Natural killer cell treated with Interleukin-12 subunit alpha and Interleukin-12 subunit beta and Interleukin-15 and Interleukin-18, amount 100 ng/mL, for 72 hours (primary cell): ENCODE results near the gene GSK3A. TPM values are rescaled to one million over a fixed set of nuclear protein-coding genes. Genes with fewer than 3 reads are reported as not detected.

Source experiments
- ATAC-seq, 2 donors: fragments of 150-1000 bp; cut with Tn5 transposase in 1 of 2; sonication (Bioruptor Pico), chemical (Tn5 transposase) in 1 of 2; 2 replicates each; pipeline ENCODE4 v1.10.0; 2021
- DNase-seq: peaks from one replicate; pipeline ENCODE4 v3.0.0; 2022; ENCODE audit warnings: low spot score
- H3K27ac Mint-ChIP-seq, 2 donors: 1 replicate in 1 of 2; 2 replicates in 1 of 2; pipeline ENCODE4 v1.8.0; 2022; ENCODE audit warnings: mixed read lengths in 2 of 2, mild to moderate bottlenecking in 1 of 2, moderate library complexity in 1 of 2
- H3K27me3 Mint-ChIP-seq, 2 donors: 1 replicate in 1 of 2; 2 replicates in 1 of 2; pipeline ENCODE4 v1.8.0; 2022; ENCODE audit warnings: mixed read lengths in 2 of 2
- H3K36me3 Mint-ChIP-seq: one replicate; pipeline ENCODE4 v1.8.0; 2022; ENCODE audit warnings: mixed read lengths
- H3K4me1 Mint-ChIP-seq, 2 donors: 1 replicate in 1 of 2; 2 replicates in 1 of 2; pipeline ENCODE4 v1.8.0; 2022; ENCODE audit warnings: low read depth in 2 of 2, mixed read lengths in 2 of 2, mild to moderate bottlenecking in 1 of 2
- H3K4me3 Mint-ChIP-seq: one replicate; pipeline ENCODE4 v1.8.0; 2022; ENCODE audit warnings: mixed read lengths
- H3K9me3 Mint-ChIP-seq: 2 replicates; pipeline ENCODE4 v1.8.0; 2022; ENCODE audit warnings: mixed read lengths
- total RNA-seq, 2 donors: library from RNA; stranded (reverse); gene quantifications; one replicate each; pipeline ENCODE4 v1.2.3, GENCODE V29; 2022

Gene GSK3A
- total RNA-seq = 10 to 100 TPM; 51.1 to 52.8 TPM

GRCh38 chr19:42242512-42243409, at the start of gene GSK3A:
TSS of gene GSK3A (minus strand) at chr19:42242602. CDS start at chr19:42242465, 137 bp downstream.
- Mint-ChIP-seq H3K27ac (peak within 1 kb of the TSS; percentile 96 to 97), H3K4me3 (peak within 1 kb of the TSS; percentile 92), H3K9me3 (no peaks in the 10 kb centered on the region), H3K4me1 (peaks cover 36 to 57% of the 10 kb centered on the region in 2 donors), H3K36me3 (peaks cover 6% of the 10 kb centered on the region), H3K27me3 (no peaks in the 10 kb centered on the region)
- DNase-seq = peak; percentile 98
- ATAC-seq = peak; percentile 86 to 91

DNA sequence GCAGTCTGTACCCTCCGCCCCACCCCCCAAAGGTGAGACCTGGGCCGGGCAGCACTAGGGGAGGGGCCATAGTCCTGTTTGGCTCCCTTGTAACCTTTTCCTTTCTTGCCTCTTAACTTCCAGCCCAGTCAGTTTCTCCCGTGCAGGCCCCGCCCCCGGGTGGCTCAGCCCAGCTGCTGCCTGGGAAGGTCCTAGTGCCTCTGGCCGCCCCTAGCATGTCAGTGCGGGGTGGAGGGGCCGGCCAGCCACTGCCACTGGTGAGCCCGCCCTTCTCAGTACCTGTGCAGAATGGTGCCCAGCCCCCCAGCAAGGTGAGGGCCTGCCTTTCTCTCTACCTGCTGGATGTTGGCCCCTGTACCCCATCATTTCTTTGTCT, 49.0 kb upstream of the GSK3A start:
- DNase-seq (no peak), ATAC-seq (no peak)
- H3K36me3 Mint-ChIP-seq = peaks cover 7% of the 10 kb centered on the region
- no peaks in the 10 kb centered on the region for H3K9me3 Mint-ChIP-seq
- H3K27me3 Mint-ChIP-seq = no peaks in the 10 kb centered on the region
- peaks cover 6 to 9% of the 10 kb centered on the region in 2 donors for H3K4me1 Mint-ChIP-seq
- H3K27ac Mint-ChIP-seq = peak overlapping the region; percentile 12 to 40
- H3K4me3 Mint-ChIP-seq = no peak overlapping the region

GRCh38 chr19:42290523-42291434, 48.4 kb upstream of the GSK3A start:
- Mint-ChIP-seq H3K4me1 (peaks cover 12 to 14% of the 10 kb centered on the region in 2 donors), H3K4me3 (no peak overlapping the region), H3K9me3 (no peaks in the 10 kb centered on the region), H3K27me3 (no peaks in the 10 kb centered on the region), H3K27ac (no peak overlapping the region), H3K36me3 (peaks cover 7% of the 10 kb centered on the region)
- DNase-seq (no peak), ATAC-seq (peak; percentile 60 to 62)

DNA sequence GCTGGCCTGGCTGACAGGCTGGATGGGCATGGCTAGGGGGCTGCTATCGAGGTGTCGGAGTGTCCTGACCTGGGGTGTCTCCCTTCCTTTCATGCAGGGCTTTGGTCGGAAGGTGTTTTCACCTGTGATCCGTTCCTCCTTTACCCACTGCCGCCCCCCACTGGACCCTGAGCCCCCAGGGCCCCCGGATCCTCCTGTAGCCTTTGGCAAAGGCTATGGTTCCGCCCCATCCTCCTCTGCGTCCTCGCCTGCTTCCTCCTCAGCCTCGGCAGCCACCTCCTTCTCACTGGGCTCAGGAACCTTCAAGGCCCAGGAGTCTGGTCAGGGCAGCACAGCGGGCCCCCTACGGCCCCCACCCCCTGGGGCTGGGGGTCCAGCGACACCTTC, 47.7 kb upstream of the GSK3A start:
- Mint-ChIP-seq H3K36me3 (peaks cover 7% of the 10 kb centered on the region), H3K27me3 (no peaks in the 10 kb centered on the region), H3K4me1 (peaks cover 17 to 19% of the 10 kb centered on the region in 2 donors), H3K9me3 (no peaks in the 10 kb centered on the region), H3K27ac (no peak overlapping the region), H3K4me3 (no peak overlapping the region)
- ATAC-seq (no peak), DNase-seq (no peak)

DNA sequence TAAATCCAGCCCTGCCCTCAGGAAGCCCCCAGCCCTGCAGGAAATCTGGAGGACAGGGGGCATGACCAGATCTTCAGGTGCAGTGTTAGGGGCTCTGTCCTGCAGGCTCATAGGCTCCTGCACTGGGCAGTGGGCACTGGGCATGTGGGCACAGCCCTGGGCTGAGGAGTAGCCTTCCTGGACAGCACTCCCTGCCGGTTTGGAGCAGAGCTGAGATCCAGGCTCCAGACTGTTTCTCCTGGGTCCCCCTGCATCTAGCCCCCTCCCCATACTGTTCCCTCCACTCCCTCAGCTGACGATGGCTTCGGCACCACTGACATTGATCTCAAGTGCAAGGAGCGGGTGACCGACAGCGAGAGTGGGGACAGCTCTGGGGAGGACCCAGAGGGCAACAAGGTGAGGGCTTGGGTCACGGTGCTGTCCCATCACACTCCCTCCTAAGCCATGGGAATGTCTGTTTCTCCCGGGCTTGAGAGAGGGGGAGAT, 47.2 kb upstream of the GSK3A start:
- H3K27me3 Mint-ChIP-seq = no peaks in the 10 kb centered on the region
- no peaks in the 10 kb centered on the region for H3K9me3 Mint-ChIP-seq
- H3K27ac Mint-ChIP-seq = no peak overlapping the region
- ATAC-seq (no peak), DNase-seq (no peak)
- no peak overlapping the region for H3K4me3 Mint-ChIP-seq
- peaks cover 7% of the 10 kb centered on the region for H3K36me3 Mint-ChIP-seq
- peaks cover 22 to 24% of the 10 kb centered on the region in 2 donors for H3K4me1 Mint-ChIP-seq

DNA sequence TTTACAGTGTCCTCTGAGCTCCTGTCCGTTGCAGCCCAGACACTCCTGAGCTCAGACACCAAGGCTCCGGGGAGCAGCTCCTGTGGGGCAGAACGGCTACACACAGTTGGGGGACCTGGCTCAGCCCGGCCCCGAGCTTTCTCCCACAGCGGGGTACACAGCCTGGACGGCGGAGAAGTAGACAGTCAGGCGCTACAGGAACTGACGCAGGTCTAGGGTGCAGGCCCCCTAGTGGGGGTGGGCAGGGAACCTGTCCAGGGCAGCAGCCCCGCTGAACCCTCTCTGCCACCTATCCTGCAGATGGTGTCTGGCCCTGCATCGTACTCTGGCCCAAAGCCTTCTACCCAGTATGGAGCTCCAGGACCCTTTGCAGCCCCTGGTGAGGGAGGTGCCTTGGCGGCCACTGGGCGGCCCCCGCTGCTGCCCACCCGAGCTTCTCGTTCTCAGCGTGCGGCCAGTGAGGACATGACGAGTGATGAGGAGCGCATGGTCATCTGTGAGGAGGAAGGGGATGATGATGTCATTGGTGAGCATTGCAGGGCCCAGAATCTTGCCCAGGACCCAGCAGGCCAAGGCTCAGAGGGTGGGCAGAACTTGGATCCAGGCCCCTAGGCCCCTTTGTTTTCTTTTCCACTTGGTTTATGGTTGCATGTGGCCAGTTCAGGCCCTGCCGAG, 46.6 kb upstream of the GSK3A start:
- peaks cover 23 to 25% of the 10 kb centered on the region in 2 donors for H3K4me1 Mint-ChIP-seq
- H3K4me3 Mint-ChIP-seq = no peak overlapping the region
- peaks cover 7% of the 10 kb centered on the region for H3K36me3 Mint-ChIP-seq
- no peaks in the 10 kb centered on the region for H3K27me3 Mint-ChIP-seq
- DNase-seq (no peak), ATAC-seq (no peak)
- no peak overlapping the region for H3K27ac Mint-ChIP-seq
- H3K9me3 Mint-ChIP-seq = no peaks in the 10 kb centered on the region

DNA sequence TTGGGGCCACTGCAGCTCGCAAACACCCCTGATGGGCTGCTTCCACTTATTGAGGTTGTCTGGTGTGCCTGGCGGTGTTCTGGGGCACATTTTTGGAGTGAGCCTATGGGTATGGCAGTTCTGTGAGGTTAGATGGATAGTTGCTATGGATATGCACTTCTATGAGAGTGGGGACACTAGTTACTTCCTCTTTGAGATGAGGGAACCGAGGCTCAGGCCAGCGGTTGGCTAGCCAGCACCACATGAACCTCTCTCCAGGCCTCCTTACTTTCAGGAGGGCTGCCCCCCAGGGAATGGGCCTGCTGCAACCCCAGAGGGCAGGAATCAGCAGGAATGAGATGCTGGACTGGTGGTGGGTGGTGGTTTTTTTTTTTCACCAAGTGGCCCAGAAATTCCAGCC, 46.0 kb upstream of the GSK3A start:
- ATAC-seq (no peak), DNase-seq (no peak)
- Mint-ChIP-seq H3K27me3 (no peaks in the 10 kb centered on the region), H3K4me3 (no peak overlapping the region), H3K27ac (no peak overlapping the region), H3K9me3 (no peaks in the 10 kb centered on the region), H3K4me1 (peaks cover 23 to 25% of the 10 kb centered on the region in 2 donors), H3K36me3 (peaks cover 7% of the 10 kb centered on the region)

DNA sequence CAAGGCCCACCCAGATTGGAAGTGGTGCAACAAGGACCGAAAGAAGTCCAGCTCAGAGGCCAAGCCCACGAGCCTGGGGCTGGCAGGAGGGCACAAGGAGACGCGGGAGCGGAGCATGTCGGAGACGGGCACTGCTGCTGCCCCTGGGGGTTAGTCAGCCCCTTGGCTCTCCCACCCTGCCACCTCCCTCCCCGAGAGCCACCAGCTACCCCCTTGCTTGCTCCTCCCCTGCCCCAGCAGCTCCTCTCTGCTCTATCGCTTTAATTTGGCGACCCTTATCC, 45.4 kb upstream of the GSK3A start:
- ATAC-seq = no peak
- Mint-ChIP-seq H3K9me3 (no peaks in the 10 kb centered on the region), H3K27me3 (no peaks in the 10 kb centered on the region), H3K4me3 (no peak overlapping the region), H3K4me1 (peaks cover 21 to 25% of the 10 kb centered on the region in 2 donors), H3K36me3 (peaks cover 7% of the 10 kb centered on the region), H3K27ac (no peak overlapping the region)
- DNase-seq = no peak

DNA sequence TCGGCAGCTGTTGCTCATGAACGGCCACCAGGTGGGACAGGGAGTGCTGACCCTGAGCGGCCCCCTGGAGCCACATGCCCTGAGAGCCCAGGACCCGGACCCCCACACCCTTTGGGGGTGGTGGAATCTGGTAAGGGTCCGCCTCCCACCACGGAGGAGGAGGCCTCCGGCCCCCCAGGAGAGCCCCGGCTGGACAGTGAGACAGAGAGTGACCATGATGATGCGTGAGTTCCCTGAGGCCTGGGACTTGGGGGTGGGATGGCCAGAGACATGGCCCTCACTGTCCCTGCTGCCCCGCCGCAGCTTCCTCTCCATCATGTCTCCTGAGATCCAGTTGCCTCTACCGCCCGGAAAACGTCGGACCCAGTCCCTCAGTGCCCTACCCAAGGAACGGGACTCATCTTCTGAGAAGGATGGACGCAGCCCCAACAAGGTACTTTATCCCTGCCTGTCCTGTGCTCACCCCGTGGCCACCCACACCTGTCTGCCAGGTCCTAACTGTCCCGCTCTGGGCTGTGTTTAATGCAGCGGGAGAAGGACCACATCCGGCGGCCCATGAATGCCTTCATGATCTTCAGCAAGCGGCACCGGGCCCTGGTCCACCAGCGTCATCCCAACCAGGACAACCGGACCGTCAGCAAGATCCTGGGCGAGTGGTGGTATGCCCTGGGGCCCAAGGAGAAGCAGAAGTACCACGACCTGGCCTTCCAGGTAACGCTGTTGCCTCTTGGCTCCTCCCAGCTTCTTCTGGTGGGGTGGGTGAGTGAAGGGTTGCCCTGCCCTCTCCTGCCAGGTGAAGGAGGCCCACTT, 44.8 kb upstream of the GSK3A start:
- Mint-ChIP-seq H3K36me3 (peaks cover 7% of the 10 kb centered on the region), H3K9me3 (no peaks in the 10 kb centered on the region), H3K27ac (no peak overlapping the region), H3K27me3 (no peaks in the 10 kb centered on the region), H3K4me3 (peak overlapping the region; percentile 34), H3K4me1 (peaks cover 24 to 25% of the 10 kb centered on the region in 2 donors)
- DNase-seq (no peak), ATAC-seq (no peak)

GRCh38 chr19:42286349-42287016, 44.1 kb upstream of the GSK3A start:
- H3K4me1 Mint-ChIP-seq = peaks cover 21 to 24% of the 10 kb centered on the region in 2 donors
- DNase-seq (no peak), ATAC-seq (no peak)
- H3K36me3 Mint-ChIP-seq = peaks cover 2% of the 10 kb centered on the region
- peak overlapping the region; percentile 98 for H3K4me3 Mint-ChIP-seq
- no peaks in the 10 kb centered on the region for H3K9me3 Mint-ChIP-seq
- H3K27me3 Mint-ChIP-seq = no peaks in the 10 kb centered on the region
- H3K27ac Mint-ChIP-seq = peak overlapping the region; percentile 80 to 86

- ATAC-seq = no peak
- peak overlapping the region; percentile 98 for H3K4me3 Mint-ChIP-seq
- H3K27me3 Mint-ChIP-seq = no peaks in the 10 kb centered on the region
- peak overlapping the region; percentile 80 to 86 for H3K27ac Mint-ChIP-seq
- peaks cover 19 to 23% of the 10 kb centered on the region in 2 donors for H3K4me1 Mint-ChIP-seq
- DNase-seq = no peak
- H3K9me3 Mint-ChIP-seq = no peaks in the 10 kb centered on the region
- H3K36me3 Mint-ChIP-seq = no peaks in the 10 kb centered on the region
Measured at GRCh38 chr19:42285988-42286348, 43.6 kb upstream of the GSK3A start.

DNA sequence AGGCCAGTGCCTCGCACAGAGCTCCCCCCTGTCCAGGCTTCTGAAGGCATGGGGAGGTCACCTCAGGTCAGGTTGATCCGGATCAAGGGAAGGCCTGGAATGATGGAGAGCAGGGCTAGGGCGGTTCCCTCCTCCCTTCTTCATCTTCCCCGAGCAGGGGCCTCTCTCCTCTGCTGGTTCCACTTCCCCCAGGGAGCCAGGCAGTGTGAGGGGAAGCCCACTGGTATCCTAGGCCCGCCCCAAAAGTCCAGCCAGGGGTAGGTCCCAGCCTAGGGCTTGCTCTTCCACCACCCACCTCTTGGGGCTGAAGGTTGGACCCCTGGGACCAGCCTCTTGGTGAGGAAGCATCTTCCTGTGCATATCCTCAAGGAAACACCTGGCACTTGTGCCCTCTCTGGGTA, 43.1 kb upstream of the GSK3A start:
- Mint-ChIP-seq H3K27ac (peak overlapping the region; percentile 80 to 86), H3K4me3 (peak overlapping the region; percentile 98), H3K36me3 (no peaks in the 10 kb centered on the region), H3K27me3 (no peaks in the 10 kb centered on the region), H3K9me3 (no peaks in the 10 kb centered on the region), H3K4me1 (peaks cover 19 to 23% of the 10 kb centered on the region in 2 donors)
- DNase-seq (no peak), ATAC-seq (no peak)
